K562 (cell line): ENCODE results near the gene TMEM135. TPM values are rescaled to one million over a fixed set of nuclear protein-coding genes. Genes with fewer than 3 reads are reported as not detected.

Source experiments
- ATAC-seq: fragments of 200-7000 bp; cut with Tn5 transposase; 3 replicates; pipeline ENCODE4 v1.9.1; 2020; ENCODE audit warnings: moderate library complexity
- BruUV-seq: library from RNA; stranded (reverse); fragments of 400-500 nt; replicated peaks from 2 replicates; lab custom pipeline; 2021; lab: Mats Ljungman, UMichigan
- CTCF ChIA-PET: fragments of 300-600 bp; formaldehyde crosslinking; extraction: SDS; loops from one replicate; lab custom pipeline; 2021; ENCODE audit warnings: low intra/inter-chr PET ratio; lab: Yijun Ruan, JAX
- POLR2A ChIA-PET: fragments of 300-600, 350-650 bp; sonication (Branson Sonifier 250); formaldehyde crosslinking; extraction: SDS; loops from one replicate; lab custom pipeline; 2021; ENCODE audit warnings: antibody characterized with exemption, inconsistent platforms; lab: Yijun Ruan, JAX
- DNase-seq, 4 experiments: peaks; one replicate each; pipeline versions ENCODE4 v3.0.0 to v3.0.0-alpha.2; 2011 to 2018; ENCODE audit warnings: low spot score in 3 of 4, mixed read lengths in 3 of 4; ENCODE audit errors: extremely low read depth in 1 of 4
- FAIRE-seq: peaks from 2 replicates; lab custom pipeline; 2011; peaks lifted over from hg19 to GRCh38; lab: Jason Lieb, UNC
- H2AFZ ChIP-seq: 2 replicates; pipeline ENCODE4 v1.6.0; 2011; ENCODE audit warnings: low read depth, low read length, control low read depth, inconsistent platforms
- H3K27ac ChIP-seq: fragments of 200-600 bp; 3 replicates; pipeline ENCODE4 v1.8.0; 2011; ENCODE audit warnings: low read depth, mild to moderate bottlenecking, control low read depth, inconsistent platforms, low read length, moderate library complexity, mixed read lengths; ENCODE audit errors: extremely low read depth
- H3K27me3 ChIP-seq, 2 experiments: fragments of 300-600 bp in 1 of 2; 2 replicates in 1 of 2; 3 replicates in 1 of 2; pipeline versions ENCODE4 v1.6.0 to v1.8.0; 2011; ENCODE audit warnings: inconsistent platforms in 2 of 2, low read length in 2 of 2, mild to moderate bottlenecking in 1 of 2, mixed read lengths in 1 of 2, moderate library complexity in 1 of 2; ENCODE audit not compliant: control insufficient read depth in 2 of 2, insufficient read depth in 2 of 2
- H3K36me3 ChIP-seq: fragments of 300-600 bp; 3 replicates; pipeline ENCODE4 v1.8.0; 2011; ENCODE audit warnings: mild to moderate bottlenecking, low read length, inconsistent platforms; ENCODE audit not compliant: control insufficient read depth, insufficient read depth
- H3K4me1 ChIP-seq, 2 experiments: fragments of 200-600 bp in 1 of 2; replicated peaks in 1 of 2; 2 replicates in 1 of 2; 3 replicates in 1 of 2; pipeline versions ENCODE4 v1.5.1 to v1.8.0; 2011; ENCODE audit warnings: inconsistent platforms in 2 of 2, low read length in 2 of 2, mild to moderate bottlenecking in 1 of 2, mixed read lengths in 1 of 2, moderate library complexity in 1 of 2; ENCODE audit not compliant: control insufficient read depth in 2 of 2, insufficient read depth in 2 of 2
- H3K4me2 ChIP-seq: 2 replicates; pipeline ENCODE4 v1.6.1; 2011; ENCODE audit warnings: low read length, control low read depth, inconsistent platforms, mixed read lengths; ENCODE audit not compliant: insufficient read depth
- H3K4me3 ChIP-seq: fragments of 200-600 bp; sonication (generic), shearing (Covaris generic); 2 replicates; pipeline ENCODE4 v1.5.1; 2016; ENCODE audit warnings: control low read depth, inconsistent platforms
- H3K79me2 ChIP-seq: fragments of 200-600 bp; 3 replicates; pipeline ENCODE4 v1.8.0; 2011; ENCODE audit warnings: low read length, inconsistent platforms; ENCODE audit not compliant: control insufficient read depth, insufficient read depth
- H3K9ac ChIP-seq, 2 experiments: 2 replicates each; pipeline versions ENCODE4 v1.6.0 to v1.6.1; 2011; ENCODE audit warnings: low read depth in 2 of 2, low read length in 2 of 2, control low read depth in 1 of 2, inconsistent platforms in 1 of 2, mild to moderate bottlenecking in 1 of 2, mixed read lengths in 1 of 2; ENCODE audit not compliant: insufficient read depth in 1 of 2
- H3K9me1 ChIP-seq: one replicate; pipeline ENCODE4 v1.6.0; 2011; ENCODE audit warnings: inconsistent platforms, mild to moderate bottlenecking, low read length, moderate library complexity; ENCODE audit not compliant: control insufficient read depth, insufficient read depth
- H3K9me3 ChIP-seq: replicated peaks from 2 replicates; pipeline ENCODE4 v1.5.1; 2011; ENCODE audit warnings: low read depth, low read length, inconsistent platforms; ENCODE audit not compliant: control insufficient read depth, insufficient read depth
- H4K20me1 ChIP-seq: replicated peaks from 2 replicates; pipeline ENCODE4 v1.6.1; 2011; ENCODE audit warnings: low read length, inconsistent platforms, mixed read lengths; ENCODE audit not compliant: control insufficient read depth, insufficient read depth
- ATF3 ChIP-seq, 2 experiments: fragments of 450-650 bp in 1 of 2; sonication (generic) in 1 of 2; formaldehyde crosslinking in 1 of 2; IDR thresholded peaks in 1 of 2; conservative IDR thresholded peaks in 1 of 2; 2 replicates each; pipeline versions ENCODE4 v1.6.1 to v1.8.1; 2016 to 2023; ENCODE audit warnings: mild to moderate bottlenecking in 2 of 2, moderate library complexity in 2 of 2, inconsistent platforms in 1 of 2, missing genetic modification reagents in 1 of 2
- GABPB2 ChIP-seq: fragments of 250-450 bp; sonication (Bioruptor Pico); conservative IDR thresholded peaks from 2 replicates; pipeline ENCODE4 v1.5.1; 2021; ENCODE audit warnings: mild to moderate bottlenecking
- KAT2B ChIP-seq: IDR thresholded peaks from one replicate; pipeline ENCODE4 v1.6.1; 2012; ENCODE audit warnings: low read depth, mild to moderate bottlenecking, control low read depth, inconsistent platforms, low read length, moderate library complexity
- NFATC3 ChIP-seq: fragments of 450-650 bp; IDR thresholded peaks from 2 replicates; pipeline ENCODE4 v1.6.1; 2017; ENCODE audit warnings: mild to moderate bottlenecking
- POLR2A ChIP-seq: fragments of 450-650 bp; conservative IDR thresholded peaks from 2 replicates; pipeline ENCODE4 v1.6.1; 2016
- PRPF4 ChIP-seq: fragments of 200-400 bp; formaldehyde crosslinking; IDR thresholded peaks from one replicate; pipeline ENCODE4 v1.6.1; 2017; ENCODE audit warnings: low read length, low read depth, mild to moderate bottlenecking; ENCODE audit not compliant: insufficient read depth, poor library complexity, severe bottlenecking
- PTBP1 ChIP-seq: fragments of 200-400 bp; formaldehyde crosslinking; IDR thresholded peaks from 2 replicates; pipeline ENCODE4 v1.6.1; 2017; ENCODE audit warnings: low read depth, low read length
- PTTG1 ChIP-seq: fragments of 450-650 bp; IDR thresholded peaks from 2 replicates; pipeline ENCODE4 v1.6.1; 2016; ENCODE audit warnings: low read depth, mild to moderate bottlenecking, missing genetic modification characterization, missing compliant biosample characterization
- SIN3B ChIP-seq: fragments of 450-650 bp; IDR thresholded peaks from 2 replicates; pipeline ENCODE4 v1.6.1; 2017; ENCODE audit warnings: low read depth, mild to moderate bottlenecking, moderate library complexity
- THAP12 ChIP-seq: fragments of 250-450 bp; sonication (Bioruptor Pico); IDR thresholded peaks from 2 replicates; pipeline ENCODE4 v1.9.0; 2021; ENCODE audit warnings: mild to moderate bottlenecking, inconsistent platforms
- ZBTB2 ChIP-seq: fragments of 450-650 bp; IDR thresholded peaks from 2 replicates; pipeline ENCODE4 v1.6.1; 2016; ENCODE audit warnings: antibody characterized with exemption
- ZNF395 ChIP-seq: fragments of 200-800 bp; sonication (Bioruptor generic); IDR thresholded peaks from 2 replicates; pipeline ENCODE4 v1.6.1; 2017; ENCODE audit warnings: missing genetic modification characterization, missing compliant biosample characterization
- ZNF408 ChIP-seq: fragments of 250-450 bp; sonication (Bioruptor Pico); IDR thresholded peaks from 2 replicates; pipeline ENCODE4 v1.4.0; 2020; ENCODE audit warnings: low read depth, mild to moderate bottlenecking, moderate library complexity
- ZZZ3 ChIP-seq: fragments of 450-650 bp; IDR thresholded peaks from 2 replicates; pipeline ENCODE4 v1.6.1; 2016; ENCODE audit warnings: antibody characterized with exemption, mild to moderate bottlenecking, moderate library complexity
- WGBS: fragments of 100-300 bp; shearing (Covaris generic); methylation state at CpG from one replicate; pipeline ENCODE4 v1.1.6; 2016; ENCODE audit warnings: low coverage, mixed read lengths; ENCODE audit not compliant: insufficient coverage; ENCODE audit errors: missing lambda C conversion rate; 5-methylcytosine and 5-hydroxymethylcytosine counted together
- in situ Hi-C: fragments of 300-500 bp; cut with MboI; formaldehyde crosslinking; loops from 4 replicates; pipeline ENCODE4 v1.15.0; 2018; ENCODE audit warnings: inconsistent platforms, mixed read lengths
- intact Hi-C: fragments of 100-400 bp; cut with micrococcal nuclease; formaldehyde crosslinking; loops from 2 replicates; pipeline ENCODE4 v1.14.2; 2022
- polyA plus RNA-seq, 8 experiments: library from polyadenylated mRNA; depleted of rRNA in 4 of 8; stranded (reverse) in 5 of 8; unstranded in 3 of 8; fragments of >200 nt; fragmentation: Nextera tagmentation in 2 of 8; fragmentation: Illumina TruSeq in 1 of 8; extraction: Ambion mirVana in 2 of 8; extraction: Trizol in 1 of 8; gene quantifications; 2 replicates each; pipeline versions ENCODE4 v1.2.1 to v1.2.3, GENCODE V29; 2011 to 2014; ENCODE audit warnings: inconsistent platforms in 1 of 8, missing spikeins in 1 of 8
- total RNA-seq, 7 experiments: library from RNA; depleted of rRNA in 6 of 7; stranded (reverse); fragments of >200 nt in 6 of 7; fragmentation: Illumina TruSeq in 2 of 7; extraction: Trizol in 2 of 7; gene quantifications; 2 replicates each; pipeline versions ENCODE4 v1.2.1 to v1.2.3, GENCODE V29; 2011 to 2021; ENCODE audit warnings: low replicate concordance in 1 of 7

TMEM135 gene
- total and polyA plus RNA-seq, 9 of the 15 experiments (the other 6 are each of a cell fraction or from before 2014, with no cell fraction given) = 17.3 to 53.6 (median 24.9) TPM

GRCh38 chr11:87006035-87006434 lies 31.7 kb upstream of the TMEM135 start (continued):
- TF ChIP-seq ZNF408 (CRISPR knock-in tag) (no peak), ATF3 (IDR thresholded peaks at IDR 0.05) (peak; percentile 19; the same call in 1 of the 2 replicates), ATF3 (CRISPR knock-in tag; conservative IDR thresholded peaks at IDR 0.05) (no peak), KAT2B (no peak), ZZZ3 (no peak), ZBTB2 (no peak)

- H4K20me1 ChIP-seq = no peaks in the 10 kb centered on the region
- H3K36me3 ChIP-seq = no peaks in the 10 kb centered on the region
- H3K4me3 ChIP-seq = no peak overlapping the region
- ChIA-PET CTCF (no interaction called here), POLR2A (no interaction called here)
- H3K9me3 ChIP-seq = no peaks in the 10 kb centered on the region
- H3K27me3 ChIP-seq = no peaks in the 10 kb centered on the region
- intact Hi-C loops = no loop called here
- no peak overlapping the region for H3K9ac ChIP-seq
- H3K4me1 ChIP-seq = peaks cover 4 to 16% of the 10 kb centered on the region in 2 experiments; a peak in 3 of 5 replicates
- H2AFZ ChIP-seq = no peak overlapping the region
- H3K9me1 ChIP-seq = no peaks in the 10 kb centered on the region
- DNase-seq (no peak), FAIRE-seq (no peak), ATAC-seq (no peak)
- H3K79me2 ChIP-seq = no peaks in the 10 kb centered on the region
- WGBS = 45% methylated on average over 1 of the region's 1 CpG
- in situ Hi-C loops = no loop called here
- no peak overlapping the region for H3K4me2 ChIP-seq
- no peak overlapping the region for H3K27ac ChIP-seq
- BruUV-seq = no TSS peak
- TF ChIP-seq PTBP1 = no peak
- no peak for TF ChIP-seq THAP12 (CRISPR knock-in tag)
- no peak for TF ChIP-seq GABPB2
- TF ChIP-seq ZNF395 = no peak
- TF ChIP-seq PTTG1 (tag) = no peak
- no peak for TF ChIP-seq SIN3B
- TF ChIP-seq PRPF4 = no peak
- TF ChIP-seq POLR2A = no peak
- TF ChIP-seq NFATC3 = no peak
These were observed 29.8 kb upstream of the TMEM135 start for GRCh38 chr11:87007963-87008362.
